Central memory CD8-positive, alpha-beta T cell (primary cell): ENCODE measurements around the gene ARPC5L.

Experiments used
- ATAC-seq: fragments of 150-1000 bp; cut with Tn5 transposase; replicated peaks from 2 replicates; pipeline ENCODE4 v1.10.0; 2022; ENCODE audit warnings: mild to moderate bottlenecking, moderate FRiP score, moderate number of reproducible peaks; ENCODE audit not compliant: poor library complexity, severe bottlenecking; ENCODE audit errors: extremely low read depth
- DNase-seq, 2 donors: peaks; one replicate each; pipeline ENCODE4 v3.0.0; 2021; ENCODE audit warnings: low spot score in 2 of 2
- H3K27ac Mint-ChIP-seq: one replicate; pipeline ENCODE4 v1.8.0; 2022; ENCODE audit warnings: low read depth, mild to moderate bottlenecking, moderate library complexity, mixed read lengths
- H3K27me3 Mint-ChIP-seq: one replicate; pipeline ENCODE4 v1.8.0; 2022; ENCODE audit warnings: mixed read lengths
- H3K36me3 Mint-ChIP-seq: one replicate; pipeline ENCODE4 v1.8.0; 2022; ENCODE audit warnings: mild to moderate bottlenecking, moderate library complexity, mixed read lengths; ENCODE audit not compliant: insufficient read depth
- H3K4me1 Mint-ChIP-seq: one replicate; pipeline ENCODE4 v1.8.0; 2022; ENCODE audit warnings: mixed read lengths
- H3K4me3 Mint-ChIP-seq: one replicate; pipeline ENCODE4 v1.8.0; 2022; ENCODE audit warnings: mild to moderate bottlenecking, moderate library complexity, mixed read lengths
- H3K9me3 Mint-ChIP-seq: one replicate; pipeline ENCODE4 v1.8.0; 2022; ENCODE audit warnings: mixed read lengths

Gene ARPC5L

DNA sequence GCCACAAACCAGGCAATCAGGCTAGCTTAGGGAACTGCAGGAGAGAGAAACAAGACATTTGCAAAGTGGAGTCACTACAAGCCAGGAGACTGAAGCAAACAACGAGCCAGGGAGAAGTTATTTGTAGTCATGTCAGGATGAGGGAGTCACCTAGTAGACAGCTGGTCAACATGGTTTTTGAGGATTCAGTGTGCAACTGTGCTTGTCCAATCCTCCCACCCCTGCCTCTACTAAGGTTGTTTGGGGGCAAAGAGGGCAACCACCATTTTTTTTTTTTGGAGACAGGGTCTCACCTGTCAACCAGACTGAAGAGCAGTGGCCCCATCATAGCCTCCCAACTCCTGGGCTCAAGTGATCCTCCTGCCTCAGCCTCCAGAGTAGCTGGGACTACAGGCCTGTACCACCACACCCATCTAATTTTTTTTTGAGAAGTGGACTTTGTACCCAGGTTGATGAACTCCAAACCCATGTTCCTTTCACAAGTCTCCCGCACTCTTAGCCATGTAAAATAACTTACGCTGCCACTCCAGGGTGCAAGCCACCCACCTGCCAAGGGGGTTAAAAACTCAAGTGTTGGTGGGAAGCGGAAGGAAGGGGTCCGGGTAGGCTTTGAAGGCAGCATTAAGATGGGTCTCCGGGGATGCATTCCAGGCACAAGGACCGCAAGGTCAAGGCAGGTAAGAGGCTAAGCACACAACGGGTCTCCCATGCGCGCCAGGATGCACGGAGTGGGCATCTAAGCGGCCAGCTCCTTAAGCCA, 1.2 kb upstream of the ARPC5L start:
- H3K36me3 Mint-ChIP-seq, result peaks cover 21% of the 10 kb centered on the region
- DNase-seq, result no peak
- peaks cover 26% of the 10 kb centered on the region for H3K4me1 Mint-ChIP-seq
- peak overlapping the region; percentile 85 for H3K4me3 Mint-ChIP-seq
- no peaks in the 10 kb centered on the region for H3K9me3 Mint-ChIP-seq
- no peak for ATAC-seq
- H3K27me3 Mint-ChIP-seq, result no peaks in the 10 kb centered on the region
- H3K27ac Mint-ChIP-seq, result peak overlapping the region; percentile 83

DNA sequence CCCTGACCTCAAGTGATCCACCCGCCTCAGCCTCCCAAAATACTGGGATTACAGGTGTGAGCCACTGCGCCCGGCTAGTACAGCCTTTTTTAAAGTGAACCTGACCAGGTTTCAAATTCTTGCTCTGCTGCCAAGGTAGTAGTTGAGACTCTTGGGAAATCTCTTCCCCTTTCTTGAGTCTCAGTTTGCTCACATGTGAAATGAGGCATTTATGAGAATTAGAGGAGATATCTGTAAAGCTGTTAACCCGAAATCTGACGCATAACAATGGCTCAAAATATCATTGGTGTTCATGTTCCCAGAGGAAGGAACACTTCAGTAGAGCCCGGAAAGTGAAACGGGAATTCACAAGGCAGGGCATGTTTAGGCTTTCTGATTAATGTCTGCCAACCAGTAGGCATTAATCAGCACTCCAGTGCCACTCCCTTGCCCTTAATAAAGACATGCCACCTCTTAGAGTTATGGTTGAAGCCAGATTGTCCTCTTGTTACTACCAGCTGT, 1.5 kb downstream of the ARPC5L start:
- no peak for ATAC-seq
- Mint-ChIP-seq H3K27ac (no peak overlapping the region), H3K36me3 (peaks cover 19% of the 10 kb centered on the region), H3K9me3 (no peaks in the 10 kb centered on the region), H3K27me3 (no peaks in the 10 kb centered on the region), H3K4me3 (peak overlapping the region; percentile 23), H3K4me1 (peaks cover 37% of the 10 kb centered on the region)
- DNase-seq, result no peak

DNA sequence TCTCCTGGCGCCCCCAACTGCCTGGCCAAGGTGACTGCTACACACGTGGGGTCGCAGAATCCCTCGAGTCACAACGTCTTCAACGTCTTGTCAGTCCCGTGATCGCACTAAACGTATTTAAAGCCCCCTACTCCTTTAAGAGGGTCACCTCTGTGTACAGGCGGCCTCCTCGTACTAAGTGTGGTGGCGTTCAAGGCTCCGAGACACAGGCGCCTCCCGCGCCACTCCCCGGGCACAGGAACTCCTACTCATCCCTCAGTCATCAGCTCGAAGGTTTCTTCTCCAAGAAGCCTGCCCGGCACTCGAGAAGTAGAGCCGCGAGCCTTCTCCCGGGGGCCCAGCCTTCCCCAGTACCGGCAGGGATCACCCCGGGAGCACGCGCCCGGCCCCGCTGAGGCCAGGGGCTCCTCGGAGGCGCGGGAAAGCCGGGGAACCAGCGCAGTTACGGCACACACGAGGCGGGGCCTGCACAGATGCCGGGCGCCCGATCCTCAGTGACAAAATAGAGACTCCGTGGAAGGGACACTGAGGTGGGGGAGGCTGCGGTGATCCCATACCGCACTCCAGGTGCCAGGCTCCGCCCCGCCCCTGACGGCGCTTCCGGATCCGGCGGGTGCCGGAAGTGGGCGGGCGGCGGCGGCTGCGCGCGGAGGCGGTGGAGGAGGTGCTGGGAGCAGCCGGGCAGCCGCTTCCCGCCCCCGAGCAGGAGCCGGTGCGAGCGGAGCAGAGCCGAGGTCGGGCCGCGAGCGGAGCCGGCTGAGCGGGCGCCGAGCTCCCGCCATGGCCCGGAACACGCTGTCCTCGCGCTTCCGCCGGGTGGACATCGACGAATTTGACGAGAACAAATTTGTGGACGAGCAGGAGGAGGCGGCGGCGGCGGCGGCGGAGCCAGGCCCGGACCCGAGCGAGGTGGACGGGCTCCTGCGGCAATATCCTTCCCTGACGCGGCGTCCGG, 6.9 kb downstream of the ARPC5L start:
- H3K27ac Mint-ChIP-seq, result peak overlapping the region; percentile 93
- H3K4me1 Mint-ChIP-seq, result peaks cover 55% of the 10 kb centered on the region
- peak; percentile 52 for ATAC-seq
- no peaks in the 10 kb centered on the region for H3K9me3 Mint-ChIP-seq
- H3K4me3 Mint-ChIP-seq, result peak overlapping the region; percentile 95
- peak; percentile 80 to 86 for DNase-seq
- H3K27me3 Mint-ChIP-seq, result no peaks in the 10 kb centered on the region
- peaks cover 44% of the 10 kb centered on the region for H3K36me3 Mint-ChIP-seq

DNA sequence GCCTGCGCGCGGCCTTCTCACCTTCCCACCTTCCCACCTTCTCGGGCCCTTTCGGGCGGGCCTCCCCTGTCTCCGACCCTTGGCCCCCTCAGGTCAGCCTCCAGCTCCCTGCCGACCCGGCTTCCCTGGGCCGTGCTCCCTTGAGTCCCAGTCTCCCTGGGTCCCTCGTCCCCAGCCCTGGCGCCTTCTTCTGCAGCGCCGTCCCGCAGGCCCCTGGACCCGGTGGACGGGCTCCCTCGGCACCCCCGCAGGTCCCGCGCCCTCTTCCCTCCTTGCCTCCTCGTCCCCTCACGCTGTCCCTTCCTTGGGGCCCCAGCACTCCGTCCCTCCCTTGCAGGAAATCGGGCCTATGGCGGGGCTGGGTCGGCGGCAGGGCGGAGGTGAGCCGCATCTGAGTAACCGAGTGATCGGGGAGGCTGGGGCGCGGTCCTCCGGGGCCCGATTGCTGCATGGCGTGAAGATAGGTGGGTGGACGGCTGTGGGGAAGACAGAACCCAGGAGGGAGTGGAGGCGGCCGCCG, 7.6 kb downstream of the ARPC5L start:
- Mint-ChIP-seq H3K9me3 (no peaks in the 10 kb centered on the region), H3K27ac (peak overlapping the region; percentile 93), H3K4me3 (peak overlapping the region; percentile 95), H3K27me3 (no peaks in the 10 kb centered on the region), H3K4me1 (peaks cover 60% of the 10 kb centered on the region), H3K36me3 (peaks cover 46% of the 10 kb centered on the region)
- ATAC-seq, result peak; percentile 22
- peak in 1 of 2 donors; percentile 29 for DNase-seq

DNA sequence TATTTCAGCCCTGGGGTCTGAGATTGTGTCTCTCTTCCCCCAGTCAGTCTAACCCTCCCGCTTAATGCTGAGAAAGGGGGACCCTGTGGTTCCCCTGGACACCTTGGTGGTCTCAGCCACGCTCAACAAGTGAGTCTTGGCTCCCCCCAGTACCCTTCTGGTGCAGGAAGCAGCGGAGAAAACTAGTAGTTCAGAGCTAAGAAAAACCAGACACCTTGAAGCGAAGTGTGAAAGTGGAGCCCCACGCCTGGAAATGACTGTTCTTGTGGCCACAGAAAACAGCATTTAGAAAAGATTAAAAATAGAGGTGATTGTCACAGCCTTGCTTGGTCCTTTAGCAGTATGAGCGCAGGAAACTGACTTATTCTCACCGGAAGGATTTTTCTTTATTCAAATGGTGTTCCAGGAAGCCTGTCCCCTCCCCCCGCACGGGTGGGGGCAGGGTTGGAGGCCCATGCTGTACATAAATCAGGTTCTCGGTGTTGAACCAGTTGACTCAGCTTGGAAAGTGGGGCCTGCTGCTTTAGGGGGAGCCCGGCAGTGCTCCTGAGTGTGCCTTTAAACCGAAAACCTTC, 8.1 kb downstream of the ARPC5L start:
- Mint-ChIP-seq H3K9me3 (no peaks in the 10 kb centered on the region), H3K4me3 (peak overlapping the region; percentile 95), H3K27me3 (no peaks in the 10 kb centered on the region), H3K36me3 (peaks cover 51% of the 10 kb centered on the region), H3K4me1 (peaks cover 66% of the 10 kb centered on the region), H3K27ac (peak overlapping the region; percentile 93)
- ATAC-seq, result peak; percentile 74
- peak; percentile 70 to 86 for DNase-seq

DNA sequence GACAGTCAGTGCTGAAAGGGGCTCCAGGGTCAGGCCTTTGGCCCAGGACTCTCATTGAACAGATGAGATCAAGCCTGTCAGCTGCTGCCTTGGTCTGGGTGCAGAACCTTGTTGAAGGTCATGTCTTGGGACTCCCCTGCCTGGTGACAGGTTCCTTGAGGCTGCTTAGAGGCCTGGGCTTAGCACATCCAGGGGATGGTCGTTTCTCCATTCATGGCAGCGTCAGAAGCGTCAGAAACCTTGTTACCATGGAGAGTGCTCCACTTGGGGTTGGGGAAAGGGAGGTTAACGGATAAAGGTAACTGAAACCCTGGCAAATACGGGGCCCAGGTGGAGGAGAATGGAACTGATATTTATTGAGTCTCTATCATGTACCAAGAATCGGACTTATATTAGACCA, 8.8 kb downstream of the ARPC5L start:
- Mint-ChIP-seq H3K9me3 (no peaks in the 10 kb centered on the region), H3K4me3 (peak overlapping the region; percentile 95), H3K36me3 (peaks cover 57% of the 10 kb centered on the region), H3K27me3 (no peaks in the 10 kb centered on the region), H3K27ac (peak overlapping the region; percentile 93), H3K4me1 (peaks cover 71% of the 10 kb centered on the region)
- DNase-seq (no peak), ATAC-seq (no peak)

DNA sequence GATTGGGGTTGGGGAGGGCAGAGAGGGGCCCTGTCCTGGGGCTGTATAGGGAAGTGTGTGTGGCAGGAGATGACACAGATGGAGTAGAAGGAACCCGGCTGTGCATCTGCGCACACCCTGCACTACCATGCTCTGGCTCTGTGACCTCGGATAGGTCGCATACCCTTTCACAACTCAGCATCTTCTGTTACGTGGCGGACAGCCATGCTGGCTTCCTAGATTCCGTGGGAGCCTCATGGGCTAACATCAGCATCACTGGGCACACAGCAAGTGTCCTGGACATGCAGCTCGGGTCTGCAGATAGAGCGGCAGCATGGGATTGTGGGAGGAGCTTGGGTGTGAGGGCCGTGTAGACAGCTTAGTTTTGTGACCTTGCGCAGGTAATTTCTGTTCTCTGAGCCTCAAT, 9.2 kb downstream of the ARPC5L start:
- H3K4me1 Mint-ChIP-seq, result peaks cover 71% of the 10 kb centered on the region
- peak overlapping the region; percentile 95 for H3K4me3 Mint-ChIP-seq
- H3K27me3 Mint-ChIP-seq, result no peaks in the 10 kb centered on the region
- peaks cover 61% of the 10 kb centered on the region for H3K36me3 Mint-ChIP-seq
- no peaks in the 10 kb centered on the region for H3K9me3 Mint-ChIP-seq
- no peak for ATAC-seq
- no peak for DNase-seq
- H3K27ac Mint-ChIP-seq, result peak overlapping the region; percentile 93

DNA sequence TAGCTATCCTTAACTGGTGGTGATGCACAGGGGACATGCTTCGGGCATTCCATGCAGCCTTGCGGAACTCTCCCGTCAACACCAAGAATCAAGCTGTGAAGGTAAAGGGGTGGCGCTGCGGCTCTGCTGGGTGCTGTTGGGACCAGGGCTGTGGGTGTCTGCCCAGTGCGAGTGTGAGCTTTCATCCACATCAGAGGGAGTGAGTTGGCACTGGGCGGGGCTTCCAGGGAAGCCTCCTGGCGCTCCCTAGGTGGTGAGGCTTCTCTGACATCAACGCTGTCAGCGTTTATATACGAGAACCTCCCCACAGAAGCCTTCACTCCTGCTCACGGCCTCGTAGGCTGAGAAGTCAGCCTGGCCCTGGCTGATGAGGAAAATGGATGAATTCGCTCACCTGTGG, 11.7 kb downstream of the ARPC5L start:
- Mint-ChIP-seq H3K4me3 (peak overlapping the region; percentile 95), H3K36me3 (peaks cover 83% of the 10 kb centered on the region), H3K4me1 (peaks cover 65% of the 10 kb centered on the region), H3K9me3 (no peaks in the 10 kb centered on the region), H3K27me3 (no peaks in the 10 kb centered on the region), H3K27ac (peak overlapping the region; percentile 93)
- ATAC-seq (peak; percentile 27), DNase-seq (peak in 1 of 2 donors; percentile 60)

DNA sequence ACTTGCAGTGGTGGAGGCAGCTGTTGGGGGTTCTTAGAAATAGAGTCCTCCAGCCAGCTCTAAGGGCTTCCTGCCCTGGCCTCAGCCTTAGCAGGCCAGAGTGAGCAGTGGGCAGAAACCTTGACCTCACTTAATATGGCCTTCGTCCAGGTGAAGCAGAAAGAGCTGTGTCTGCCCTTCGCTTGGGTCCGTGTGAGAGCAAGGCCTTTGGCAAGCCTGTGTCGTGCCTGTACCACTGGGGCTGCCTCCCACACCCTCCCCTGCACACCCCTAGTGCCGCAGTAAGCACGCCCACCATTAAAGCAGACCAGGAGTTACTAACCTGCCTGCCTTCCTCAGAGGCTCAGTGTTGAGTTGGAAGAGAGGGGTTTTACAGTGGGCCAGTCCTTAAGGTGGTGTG, 13.6 kb downstream of the ARPC5L start:
- ATAC-seq (no peak), DNase-seq (no peak)
- Mint-ChIP-seq H3K4me1 (peaks cover 61% of the 10 kb centered on the region), H3K27me3 (no peaks in the 10 kb centered on the region), H3K36me3 (peaks cover 80% of the 10 kb centered on the region), H3K9me3 (no peaks in the 10 kb centered on the region), H3K27ac (peak overlapping the region; percentile 93), H3K4me3 (no peak overlapping the region)

DNA sequence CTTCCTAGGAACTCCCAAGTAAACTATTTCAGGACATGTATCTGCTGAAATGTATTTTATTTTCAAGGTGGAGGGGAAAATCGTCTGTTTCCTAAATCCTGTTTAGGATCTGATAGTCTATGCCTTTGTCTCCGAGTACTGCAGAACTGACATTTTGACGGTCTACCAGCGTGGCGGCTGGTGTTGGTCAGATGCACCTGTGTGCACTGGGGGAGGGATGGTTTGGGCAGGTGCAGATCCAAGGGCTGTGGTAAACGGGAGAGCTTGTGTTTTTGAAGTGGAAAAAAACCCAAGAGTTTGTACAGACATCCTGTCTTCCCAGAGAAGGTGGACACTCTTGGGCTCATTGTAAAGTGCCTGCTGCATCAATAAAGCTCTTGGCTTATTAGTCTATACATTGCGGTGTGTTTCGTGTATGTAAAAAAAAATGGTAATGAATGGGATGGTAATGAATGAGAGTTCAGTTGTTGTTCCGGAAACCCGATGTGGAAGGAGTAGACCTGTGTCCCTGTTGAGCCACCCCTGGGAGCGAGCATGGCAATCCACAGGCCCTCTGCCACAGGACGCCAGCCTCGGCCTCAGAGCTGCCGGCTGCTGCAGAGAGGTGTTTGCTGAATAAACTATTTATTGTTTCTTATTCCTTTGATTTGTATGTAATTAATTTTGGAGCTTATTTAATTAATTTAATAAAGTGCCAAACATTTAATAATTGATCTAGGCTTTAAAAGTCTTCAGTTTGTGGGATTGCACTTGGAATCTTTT, 15.3 kb downstream of the ARPC5L start:
- Mint-ChIP-seq H3K9me3 (no peaks in the 10 kb centered on the region), H3K27me3 (no peaks in the 10 kb centered on the region), H3K27ac (peak overlapping the region; percentile 2), H3K4me1 (peaks cover 50% of the 10 kb centered on the region), H3K4me3 (no peak overlapping the region), H3K36me3 (peaks cover 66% of the 10 kb centered on the region)
- DNase-seq, result no peak
- ATAC-seq, result no peak

DNA sequence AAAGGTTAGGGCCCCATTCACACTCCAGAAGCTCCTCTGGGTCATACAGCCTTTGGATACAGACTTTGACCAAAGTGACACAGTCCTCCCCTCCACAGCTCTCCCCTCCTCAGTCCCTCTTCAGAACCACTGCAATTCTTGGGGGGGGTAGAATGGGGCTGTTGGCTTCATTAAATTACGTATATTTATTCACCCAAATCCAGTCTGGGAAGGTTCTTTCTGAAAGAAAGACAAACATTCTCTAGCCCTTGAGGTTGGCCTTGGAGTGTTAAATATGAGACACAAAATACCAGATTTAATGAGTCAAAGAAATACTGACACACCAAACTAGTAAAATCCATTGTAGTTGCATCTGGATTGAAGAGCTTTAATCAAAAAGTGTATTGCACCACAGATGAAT, 16.1 kb downstream of the ARPC5L start:
- no peaks in the 10 kb centered on the region for H3K9me3 Mint-ChIP-seq
- no peak for ATAC-seq
- no peak overlapping the region for H3K27ac Mint-ChIP-seq
- H3K4me3 Mint-ChIP-seq, result no peak overlapping the region
- H3K4me1 Mint-ChIP-seq, result peaks cover 42% of the 10 kb centered on the region
- no peaks in the 10 kb centered on the region for H3K27me3 Mint-ChIP-seq
- peaks cover 59% of the 10 kb centered on the region for H3K36me3 Mint-ChIP-seq
- no peak for DNase-seq

DNA sequence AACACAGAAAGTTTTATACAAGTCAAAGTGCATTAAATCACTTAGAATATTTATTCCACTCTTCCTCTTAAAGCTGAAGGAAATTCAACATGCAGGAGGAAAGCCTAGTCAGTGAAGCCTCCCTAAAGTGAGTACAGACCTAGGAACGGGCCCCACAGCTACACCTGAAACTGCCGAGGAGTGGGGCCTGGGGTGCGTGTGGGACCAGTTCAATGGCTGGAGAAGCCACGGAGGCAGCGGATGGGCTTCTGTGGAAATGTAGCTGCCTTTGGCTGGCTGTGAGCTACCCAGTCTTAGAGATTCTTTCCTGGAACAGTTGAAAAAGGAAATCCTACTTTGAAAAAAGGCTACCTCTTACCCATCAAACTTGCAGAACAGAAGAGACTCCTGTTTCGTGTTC, 16.6 kb downstream of the ARPC5L start:
- Mint-ChIP-seq H3K9me3 (no peaks in the 10 kb centered on the region), H3K4me3 (no peak overlapping the region), H3K4me1 (peaks cover 37% of the 10 kb centered on the region), H3K27ac (no peak overlapping the region), H3K27me3 (no peaks in the 10 kb centered on the region), H3K36me3 (peaks cover 56% of the 10 kb centered on the region)
- DNase-seq (no peak), ATAC-seq (no peak)
